IMR-90 (cell line): ENCODE data around the gene SLC48A1.

Experiments
- BHLHE40 ChIP-seq: fragments of 150-350 bp; IDR thresholded peaks from 2 replicates; pipeline ENCODE4 v1.6.1; 2016; ENCODE audit warnings: mild to moderate bottlenecking, low read depth, low read length
- CEBPB ChIP-seq: IDR thresholded peaks from 2 replicates; pipeline ENCODE4 v1.6.1; 2012; ENCODE audit warnings: low read depth, low read length, improper control_type of control experiment
- FOS ChIP-seq: fragments of 150-350 bp; IDR thresholded peaks from 2 replicates; pipeline ENCODE4 v1.6.1; 2016; ENCODE audit warnings: low read depth, low read length
- MAFK ChIP-seq: IDR thresholded peaks from 2 replicates; pipeline ENCODE4 v1.6.1; 2012; ENCODE audit warnings: low read depth, low read length, improper control_type of control experiment
- MAZ ChIP-seq: IDR thresholded peaks from 2 replicates; pipeline ENCODE4 v1.6.1; 2012; ENCODE audit warnings: low read depth, mild to moderate bottlenecking, low read length, improper control_type of control experiment, moderate library complexity, borderline replicate concordance
- MXI1 ChIP-seq: IDR thresholded peaks from 2 replicates; pipeline ENCODE4 v1.6.1; 2012; ENCODE audit warnings: low read depth, mild to moderate bottlenecking, low read length, moderate library complexity, borderline replicate concordance
- NFE2L2 ChIP-seq: fragments of 150-350 bp; IDR thresholded peaks from 2 replicates; pipeline ENCODE4 v1.6.1; 2016; ENCODE audit warnings: low read depth, mild to moderate bottlenecking, low read length
- POLR2A ChIP-seq: IDR thresholded peaks from 2 replicates; pipeline ENCODE4 v1.6.1; 2012; ENCODE audit warnings: mild to moderate bottlenecking, low read depth, low read length
- RAD21 ChIP-seq: IDR thresholded peaks from 2 replicates; pipeline ENCODE4 v1.6.1; 2012; ENCODE audit warnings: low read length, improper control_type of control experiment
- RCOR1 ChIP-seq: IDR thresholded peaks from 2 replicates; pipeline ENCODE4 v1.6.1; 2012; ENCODE audit warnings: mild to moderate bottlenecking, low read length, improper control_type of control experiment; ENCODE audit not compliant: insufficient replicate concordance
- RFX5 ChIP-seq: IDR thresholded peaks from 2 replicates; pipeline ENCODE4 v1.8.0; 2012; ENCODE audit warnings: low read depth, mild to moderate bottlenecking, low read length, moderate library complexity
- USF2 ChIP-seq: fragments of 150-350 bp; IDR thresholded peaks from 2 replicates; pipeline ENCODE4 v1.6.1; 2017; ENCODE audit warnings: mild to moderate bottlenecking, antibody characterized with exemption, low read length, low read depth
- TF ChIP-seq, protein P1 (sequence below): conservative IDR thresholded peaks from 2 replicates; pipeline ENCODE4 v1.5.1; 2012; ENCODE audit warnings: mild to moderate bottlenecking, low read depth, low read length, improper control_type of control experiment

- TF ChIP-seq RCOR1 (no peak), NFE2L2 (no peak), POLR2A (no peak), BHLHE40 (no peak), RFX5 (no peak), USF2 (no peak), MXI1 (no peak), RAD21 (no peak), CEBPB (no peak), MAZ (no peak), FOS (no peak), MAFK (no peak)
- TF ChIP-seq, protein P1, sequence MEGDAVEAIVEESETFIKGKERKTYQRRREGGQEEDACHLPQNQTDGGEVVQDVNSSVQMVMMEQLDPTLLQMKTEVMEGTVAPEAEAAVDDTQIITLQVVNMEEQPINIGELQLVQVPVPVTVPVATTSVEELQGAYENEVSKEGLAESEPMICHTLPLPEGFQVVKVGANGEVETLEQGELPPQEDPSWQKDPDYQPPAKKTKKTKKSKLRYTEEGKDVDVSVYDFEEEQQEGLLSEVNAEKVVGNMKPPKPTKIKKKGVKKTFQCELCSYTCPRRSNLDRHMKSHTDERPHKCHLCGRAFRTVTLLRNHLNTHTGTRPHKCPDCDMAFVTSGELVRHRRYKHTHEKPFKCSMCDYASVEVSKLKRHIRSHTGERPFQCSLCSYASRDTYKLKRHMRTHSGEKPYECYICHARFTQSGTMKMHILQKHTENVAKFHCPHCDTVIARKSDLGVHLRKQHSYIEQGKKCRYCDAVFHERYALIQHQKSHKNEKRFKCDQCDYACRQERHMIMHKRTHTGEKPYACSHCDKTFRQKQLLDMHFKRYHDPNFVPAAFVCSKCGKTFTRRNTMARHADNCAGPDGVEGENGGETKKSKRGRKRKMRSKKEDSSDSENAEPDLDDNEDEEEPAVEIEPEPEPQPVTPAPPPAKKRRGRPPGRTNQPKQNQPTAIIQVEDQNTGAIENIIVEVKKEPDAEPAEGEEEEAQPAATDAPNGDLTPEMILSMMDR: no peak
Measured at GRCh38 chr12:47772738-47773061, 338 bp upstream of the SLC48A1 start.
